Lower leg skin (tissue), 3 donors: ENCODE results near the gene WFDC2.

Experiments
- CTCF ChIP-seq, 3 donors: fragments of 450-650 bp; IDR thresholded peaks; one replicate each; pipeline ENCODE4 v1.5.1; 2016; ENCODE audit warnings: antibody characterized with exemption in 3 of 3, mild to moderate bottlenecking in 3 of 3, moderate library complexity in 2 of 3
- POLR2A ChIP-seq, 2 donors: fragments of 450-650 bp; IDR thresholded peaks; one replicate each; pipeline ENCODE4 v1.6.1; 2016 to 2017; ENCODE audit warnings: antibody characterized with exemption in 2 of 2, mild to moderate bottlenecking in 1 of 2, moderate library complexity in 1 of 2

DNA sequence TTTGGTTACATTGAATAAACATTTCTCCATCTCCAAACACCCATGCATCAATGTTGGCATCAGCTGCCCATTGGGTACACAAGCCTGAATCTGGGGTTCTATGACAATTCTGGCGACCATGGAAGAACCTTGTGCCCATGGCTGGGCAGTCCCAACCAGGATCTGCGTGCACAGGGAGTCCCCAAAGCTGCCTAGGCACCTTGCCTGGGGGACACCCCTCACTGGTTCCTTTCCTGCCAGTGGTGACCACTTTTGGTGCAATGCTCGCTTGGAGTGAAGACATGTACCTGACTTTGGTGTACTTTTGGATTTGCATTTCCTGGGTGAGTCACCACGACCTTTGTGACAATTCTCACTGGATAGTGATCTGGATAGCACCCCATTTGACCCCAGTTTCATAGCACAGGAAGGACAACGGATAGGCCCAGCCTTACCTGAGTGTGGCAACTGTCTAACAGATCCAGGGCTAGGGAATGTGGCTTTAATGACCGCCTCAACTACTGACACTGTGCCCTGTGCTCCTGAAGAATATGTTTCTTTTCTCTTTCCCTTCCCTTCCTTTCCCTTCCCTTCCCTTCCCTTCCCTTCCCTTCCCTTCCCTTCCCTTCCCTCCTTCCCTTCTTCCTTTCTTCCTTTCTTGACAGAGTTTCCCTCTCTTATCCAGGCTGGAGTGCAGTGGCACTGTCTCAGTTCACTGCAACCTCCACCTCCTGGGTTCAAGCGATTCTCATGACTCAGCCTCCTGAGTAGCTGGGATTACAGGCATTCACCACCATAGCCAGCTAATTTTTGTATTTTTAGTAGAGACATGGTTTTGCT lies 38.7 kb downstream of the WFDC2 start:
- TF ChIP-seq CTCF (IDR thresholded peaks at IDR 0.05) = no peak
- no peak for TF ChIP-seq POLR2A (IDR thresholded peaks at IDR 0.05)
